Duodenal mucosa (tissue), 2 donors: ENCODE data around the gene FFAR3.
"Not testable (repeated sequence)": the region's sequence is repeated elsewhere in the genome, so short reads cannot be mapped to it uniquely, and the experiment has no call there.

Experiments
- H3K27ac ChIP-seq: one replicate; pipeline ENCODE4 v1.7.0; 2013; ENCODE audit warnings: low read depth, low read length
- H3K27me3 ChIP-seq, 2 donors: one replicate each; pipeline ENCODE4 v1.7.0; 2013; ENCODE audit warnings: low read length in 2 of 2, control low read depth in 1 of 2; ENCODE audit not compliant: insufficient read depth in 2 of 2, control insufficient read depth in 1 of 2
- H3K36me3 ChIP-seq, 2 donors: one replicate each; pipeline ENCODE4 v1.7.0; 2013; ENCODE audit warnings: low read length in 2 of 2, control low read depth in 1 of 2; ENCODE audit not compliant: insufficient read depth in 2 of 2, control insufficient read depth in 1 of 2
- H3K4me1 ChIP-seq, 2 donors: one replicate each; pipeline ENCODE4 v1.7.0; 2013; ENCODE audit warnings: low read length in 2 of 2, control low read depth in 1 of 2; ENCODE audit not compliant: insufficient read depth in 2 of 2, control insufficient read depth in 1 of 2
- H3K4me3 ChIP-seq, 2 donors: one replicate each; pipeline ENCODE4 v1.7.0; 2013; ENCODE audit warnings: low read length in 2 of 2, low read depth in 1 of 2
- H3K9ac ChIP-seq, 2 donors: one replicate each; pipeline ENCODE4 v1.7.0; 2013; ENCODE audit warnings: low read length in 2 of 2, low read depth in 1 of 2
- H3K9me3 ChIP-seq, 2 donors: one replicate each; pipeline ENCODE4 v1.7.0; 2013; ENCODE audit warnings: low read length in 2 of 2, control low read depth in 1 of 2; ENCODE audit not compliant: control insufficient read depth in 1 of 2

The FFAR3 gene

DNA sequence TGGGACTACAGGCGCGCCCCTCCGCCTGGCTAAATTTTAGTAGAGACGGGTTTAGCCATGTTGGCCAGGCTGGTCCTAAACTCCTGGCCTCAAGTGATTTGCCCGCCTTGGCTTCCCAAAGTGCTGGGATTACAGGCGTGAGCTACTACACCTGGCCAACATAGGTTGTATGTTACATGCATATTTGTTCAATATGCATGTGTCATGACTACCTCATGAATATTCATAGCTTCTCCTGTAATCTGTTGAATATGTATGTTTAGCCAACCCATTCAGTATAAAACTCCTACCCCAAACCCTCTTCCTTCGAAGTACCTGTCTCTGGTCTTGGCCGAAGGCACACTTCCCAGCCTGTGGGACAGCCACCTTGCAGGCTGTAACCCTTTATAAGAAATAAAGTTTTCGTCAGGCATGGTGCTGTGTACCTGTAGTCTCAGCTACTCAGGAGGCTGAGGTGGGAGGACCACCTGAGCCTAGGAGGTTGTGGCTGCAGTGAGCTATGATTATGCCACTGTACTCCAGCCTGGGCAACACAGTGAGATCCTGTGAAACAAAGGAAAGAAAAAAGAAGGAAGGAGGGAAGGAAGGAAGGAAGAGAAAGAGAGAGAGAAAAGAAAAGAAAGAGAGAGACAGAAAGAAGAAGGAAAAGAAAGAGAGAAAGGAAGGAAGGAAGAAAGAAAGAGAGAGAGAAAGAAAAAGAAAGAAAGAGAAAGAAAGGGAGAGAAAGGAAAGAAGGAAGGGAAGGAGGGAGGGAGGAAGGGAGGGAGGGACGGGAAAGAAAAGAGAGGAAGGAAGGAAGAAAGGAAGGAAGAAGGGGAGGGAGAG is 41.9 kb downstream of the FFAR3 start:
- no peaks in the 10 kb centered on the region for H3K27me3 ChIP-seq
- H3K36me3 ChIP-seq: no peaks in the 10 kb centered on the region
- H3K9me3 ChIP-seq: no peaks in the 10 kb centered on the region
- H3K9ac ChIP-seq: no peak overlapping the region
- no peak overlapping the region for H3K4me3 ChIP-seq
- peaks cover 0 to 5% of the 10 kb centered on the region in 2 donors for H3K4me1 ChIP-seq
- no peak overlapping the region for H3K27ac ChIP-seq

DNA sequence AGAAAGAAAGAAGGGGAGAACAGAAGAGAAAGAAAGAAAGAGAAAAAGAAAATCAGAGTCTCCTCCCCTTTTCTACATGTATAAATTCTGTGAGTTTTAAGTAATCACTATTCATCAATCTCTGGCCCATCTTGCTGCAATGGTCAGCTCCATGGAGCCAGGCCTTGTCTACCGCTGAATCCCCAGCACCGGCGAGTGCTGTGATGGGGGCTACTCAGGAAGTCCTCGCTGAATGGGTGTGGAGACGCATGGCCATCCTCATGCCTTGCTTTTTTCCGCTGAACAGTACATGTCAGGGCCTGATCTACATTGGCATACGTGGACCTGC is 42.5 kb downstream of the FFAR3 start:
- Histone ChIP-seq H3K9me3 (no peaks in the 10 kb centered on the region), H3K4me3 (no peak overlapping the region), H3K27me3 (no peaks in the 10 kb centered on the region), H3K27ac (no peak overlapping the region), H3K4me1 (peaks cover 0 to 3% of the 10 kb centered on the region in 2 donors), H3K9ac (no peak overlapping the region), H3K36me3 (no peaks in the 10 kb centered on the region)

DNA sequence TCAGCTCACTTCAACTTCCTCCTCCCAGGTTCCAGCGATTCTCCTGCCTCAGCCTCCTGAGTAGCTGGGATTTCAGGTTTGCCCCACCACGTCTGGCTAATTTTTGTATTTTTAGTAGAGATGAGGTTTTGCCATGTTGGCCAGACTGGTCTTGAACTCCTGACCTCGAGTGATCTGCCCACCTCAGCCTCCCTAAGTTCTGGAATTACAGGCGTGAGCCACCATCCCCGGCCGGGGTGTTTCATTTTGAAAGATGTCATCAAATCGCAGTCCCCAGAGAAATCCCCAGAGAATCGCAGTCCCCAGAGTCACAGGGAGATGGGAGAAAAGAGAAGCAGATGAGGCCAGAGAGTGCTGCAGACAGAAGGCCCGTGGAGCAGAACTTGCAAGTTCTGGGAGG is 43.2 kb downstream of the FFAR3 start:
- not testable (repeated sequence) for H3K4me1 ChIP-seq, H3K27ac ChIP-seq, H3K9me3 ChIP-seq, H3K9ac ChIP-seq, H3K4me3 ChIP-seq, H3K27me3 ChIP-seq, H3K36me3 ChIP-seq

DNA sequence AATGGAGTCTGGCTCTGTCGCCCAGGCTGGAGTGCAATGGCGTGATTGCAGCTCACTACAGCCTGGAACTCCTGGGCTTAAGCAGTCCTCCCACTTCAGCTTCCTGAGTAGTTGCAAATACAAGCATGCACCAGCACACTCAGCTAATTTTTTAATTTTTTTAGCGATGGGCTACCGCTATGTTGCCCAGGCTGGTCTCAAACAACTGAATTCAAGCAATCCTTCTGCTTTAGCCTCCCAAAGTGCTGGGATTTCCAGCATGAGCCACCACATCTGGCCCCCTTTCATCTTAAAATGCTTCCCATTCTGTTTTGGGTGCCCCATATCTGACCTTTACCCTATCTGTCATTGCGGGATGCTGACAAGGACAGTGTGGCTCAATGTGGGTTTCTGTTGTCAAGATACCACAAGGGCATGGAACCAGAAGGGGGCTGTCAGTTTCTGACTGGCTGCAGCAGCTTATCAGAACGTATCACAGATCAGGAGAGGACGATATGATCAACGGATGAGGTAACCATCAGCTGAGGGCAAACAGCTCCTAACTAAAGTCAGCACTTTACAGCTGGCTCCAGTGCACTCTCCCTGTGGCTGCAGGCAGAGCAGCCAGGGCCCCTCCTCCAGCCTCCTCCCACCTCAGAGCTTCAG is 45.0 kb downstream of the FFAR3 start:
- Histone ChIP-seq H3K27me3 (no peaks in the 10 kb centered on the region), H3K9me3 (no peaks in the 10 kb centered on the region), H3K36me3 (no peaks in the 10 kb centered on the region), H3K9ac (no peak overlapping the region), H3K27ac (no peak overlapping the region), H3K4me1 (no peaks in the 10 kb centered on the region), H3K4me3 (no peak overlapping the region)

DNA sequence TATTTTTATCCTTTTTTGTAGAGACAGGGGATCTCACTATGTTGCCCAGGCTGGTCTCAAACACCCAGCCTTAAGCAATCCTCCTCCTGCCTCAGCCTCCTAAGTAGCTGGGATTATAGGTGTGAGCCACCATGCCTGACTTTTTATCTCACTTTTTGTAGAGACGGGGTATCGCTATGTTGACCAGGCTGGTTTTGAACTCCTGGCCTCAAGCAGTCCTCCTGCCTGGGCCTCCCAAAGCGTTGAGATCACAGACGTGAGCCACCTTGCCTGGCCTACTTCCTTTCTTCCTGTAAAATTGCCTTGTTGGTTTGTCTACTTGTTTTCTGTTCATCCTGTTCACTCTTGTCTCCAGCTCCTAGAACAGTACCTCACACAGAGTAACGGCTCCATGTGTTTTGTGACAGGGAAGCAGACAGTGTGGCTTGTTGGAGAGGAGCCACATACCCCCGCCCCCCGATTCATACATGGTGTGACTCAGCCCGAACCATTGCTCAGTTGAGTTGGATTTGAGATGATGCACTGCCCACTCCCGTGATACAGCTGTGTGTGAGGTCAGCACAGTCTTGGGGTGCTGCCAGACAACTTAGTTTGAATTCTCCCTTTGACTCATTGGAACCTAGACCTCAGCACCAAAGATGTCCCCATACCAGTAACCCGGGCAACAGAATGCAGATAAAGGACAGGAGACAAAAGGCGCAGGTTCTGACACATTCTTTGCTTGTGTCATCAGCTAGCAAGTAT is 46.8 kb downstream of the FFAR3 start:
- no peaks in the 10 kb centered on the region for H3K4me1 ChIP-seq
- no peaks in the 10 kb centered on the region for H3K36me3 ChIP-seq
- no peak overlapping the region for H3K9ac ChIP-seq
- no peak overlapping the region for H3K27ac ChIP-seq
- H3K4me3 ChIP-seq: no peak overlapping the region
- no peaks in the 10 kb centered on the region for H3K9me3 ChIP-seq
- H3K27me3 ChIP-seq: no peaks in the 10 kb centered on the region

DNA sequence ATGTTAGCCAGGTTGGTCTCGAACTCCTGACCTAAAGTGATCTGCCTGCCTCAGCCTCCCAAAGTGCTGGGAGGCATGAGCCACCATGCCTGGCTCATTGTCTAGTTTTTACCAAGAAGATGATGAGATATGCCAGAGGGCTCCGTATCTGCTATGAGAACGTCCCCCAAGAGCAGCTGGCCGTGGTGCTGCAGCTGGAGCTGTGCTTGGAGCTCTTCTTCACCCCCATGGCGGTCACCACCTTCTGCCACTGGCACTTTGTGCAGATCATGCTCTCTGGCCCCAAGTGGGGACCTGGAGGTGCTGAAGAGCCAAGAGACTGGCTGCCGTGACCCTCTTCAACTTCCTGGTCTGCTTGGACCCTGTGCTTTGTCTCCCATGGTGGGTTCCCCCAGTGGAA is 49.4 kb downstream of the FFAR3 start:
- Histone ChIP-seq H3K4me3 (no peak overlapping the region), H3K27ac (no peak overlapping the region), H3K27me3 (no peaks in the 10 kb centered on the region), H3K9ac (no peak overlapping the region), H3K4me1 (no peaks in the 10 kb centered on the region), H3K36me3 (no peaks in the 10 kb centered on the region), H3K9me3 (no peaks in the 10 kb centered on the region)

DNA sequence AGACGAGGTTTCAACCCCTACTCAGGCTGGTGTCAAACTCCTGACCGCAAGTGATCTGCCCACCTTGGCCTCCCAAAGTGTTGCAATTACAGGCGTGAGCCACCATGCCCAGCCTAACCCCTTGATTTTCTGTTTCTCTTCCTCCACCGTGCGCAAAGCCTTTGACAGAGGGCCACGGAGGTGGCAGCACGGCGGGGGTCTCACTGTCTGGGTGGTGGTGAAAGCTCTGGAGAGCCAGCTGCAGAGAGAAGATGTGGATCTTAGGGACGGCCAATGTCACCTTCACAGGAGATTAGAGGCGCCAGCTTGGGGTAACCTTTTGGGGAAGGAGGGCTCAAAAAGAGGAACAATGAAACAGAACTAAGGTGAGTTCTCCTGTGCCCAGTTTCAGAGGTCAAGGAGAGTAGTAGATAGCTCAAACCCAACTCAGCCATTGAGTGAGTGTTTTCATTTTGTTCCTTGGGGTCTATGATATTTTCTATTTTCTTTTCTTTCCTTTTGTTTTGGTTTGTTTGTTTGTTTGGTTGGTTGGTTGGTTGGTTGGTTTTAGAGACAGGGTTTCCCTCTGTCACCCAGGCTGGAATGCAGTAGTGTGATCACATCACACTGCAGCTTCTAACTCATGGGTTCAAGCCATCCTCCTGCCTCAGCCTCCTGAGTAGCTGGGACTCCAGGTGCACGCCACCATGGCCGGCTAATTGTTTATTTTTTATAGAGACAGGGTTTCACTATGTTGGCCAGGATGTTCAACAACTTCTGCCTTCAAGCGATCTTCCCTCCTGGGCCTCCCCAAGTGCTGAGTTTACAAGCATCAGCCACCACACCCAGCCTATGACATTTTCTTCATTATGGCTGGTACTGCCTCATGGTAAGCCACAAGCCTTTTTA is 50.3 kb downstream of the FFAR3 start:
- Histone ChIP-seq H3K27me3 (no peaks in the 10 kb centered on the region), H3K4me1 (no peaks in the 10 kb centered on the region), H3K4me3 (no peak overlapping the region), H3K27ac (no peak overlapping the region), H3K9me3 (no peaks in the 10 kb centered on the region), H3K36me3 (no peaks in the 10 kb centered on the region), H3K9ac (no peak overlapping the region)

DNA sequence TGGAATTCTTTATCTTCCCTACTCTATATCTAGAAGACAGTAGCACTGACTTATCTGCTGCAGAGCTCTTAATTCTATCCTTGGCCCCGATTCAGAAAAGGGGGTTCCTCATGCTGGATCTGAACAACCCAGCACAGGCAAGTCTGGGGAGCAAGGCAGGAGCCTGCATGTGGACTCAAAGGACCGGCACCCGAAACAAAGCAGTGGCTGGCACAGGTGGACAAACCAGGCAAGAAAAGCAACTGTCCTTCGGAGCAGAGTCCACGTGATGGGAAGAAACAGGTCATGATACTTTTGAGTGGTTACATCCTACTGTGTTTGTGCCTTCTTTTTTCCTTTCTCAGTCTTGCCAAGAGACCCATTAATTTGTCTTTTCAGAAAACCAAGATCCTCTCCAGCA is 50.9 kb downstream of the FFAR3 start:
- H3K9ac ChIP-seq: no peak overlapping the region
- H3K4me3 ChIP-seq: no peak overlapping the region
- no peaks in the 10 kb centered on the region for H3K27me3 ChIP-seq
- H3K36me3 ChIP-seq: no peaks in the 10 kb centered on the region
- no peaks in the 10 kb centered on the region for H3K4me1 ChIP-seq
- no peaks in the 10 kb centered on the region for H3K9me3 ChIP-seq
- no peak overlapping the region for H3K27ac ChIP-seq
